ENCODE data around the gene ACP1.

The ACP1 gene

DNA sequence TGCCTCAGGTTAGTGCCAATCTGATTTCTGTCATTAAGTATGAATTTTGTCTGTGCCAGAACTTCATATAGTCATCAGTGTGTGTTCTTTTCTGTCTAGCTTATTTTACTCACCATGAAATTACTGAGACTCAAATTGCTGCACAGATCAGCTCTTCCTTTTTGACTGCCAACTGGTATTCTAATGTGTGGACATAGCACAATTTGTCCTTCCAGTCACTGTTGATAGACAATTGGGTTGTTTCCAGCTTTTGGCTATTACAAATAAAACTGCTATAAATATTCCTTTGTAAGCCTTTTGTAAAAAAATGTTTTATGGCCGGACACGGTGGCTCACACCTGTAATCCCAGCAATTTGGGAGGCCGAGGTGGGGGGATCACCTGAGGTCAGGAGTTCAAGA lies 8.7 kb upstream of the ACP1 start:
- no peak for DNase-seq

DNA sequence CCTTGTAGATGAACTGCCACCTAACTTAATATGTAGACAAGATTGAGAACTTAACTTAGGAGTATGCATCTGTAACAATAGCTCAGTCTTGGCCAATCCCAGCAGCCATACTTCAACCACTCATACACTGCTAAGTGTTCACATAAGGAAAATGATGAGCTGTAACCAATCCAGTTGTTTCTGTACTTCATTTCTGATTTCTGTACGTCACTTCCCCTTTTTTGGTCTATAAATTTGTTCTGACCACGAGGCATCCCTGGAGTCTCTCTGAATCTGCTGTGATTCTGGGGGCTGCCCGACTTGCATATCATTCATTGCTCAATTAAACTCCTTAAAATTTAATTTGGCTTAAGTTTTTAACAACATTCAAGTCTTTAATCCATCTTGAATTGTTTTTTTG lies 7.3 kb upstream of the ACP1 start:
- no peak for DNase-seq

DNA sequence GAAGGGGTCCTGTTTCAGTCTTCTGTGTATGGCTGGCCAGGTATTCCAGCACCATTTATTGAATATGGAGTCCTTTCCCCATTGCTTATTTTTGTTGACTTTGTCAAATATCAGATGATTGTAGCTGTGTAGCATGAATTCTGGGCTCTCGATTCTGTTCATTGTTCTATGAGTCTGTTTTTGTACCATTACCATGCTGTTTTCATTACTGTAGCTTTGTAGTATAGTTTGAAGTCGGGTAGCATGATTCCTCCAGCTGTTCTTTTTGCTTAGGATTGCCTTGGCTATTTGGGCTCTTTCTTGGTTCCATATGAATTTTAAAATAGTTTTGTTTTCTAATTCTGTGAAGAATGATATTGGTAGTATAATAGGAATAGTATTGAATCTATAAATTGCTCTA lies 6.9 kb upstream of the ACP1 start:
- no peak for DNase-seq

DNA sequence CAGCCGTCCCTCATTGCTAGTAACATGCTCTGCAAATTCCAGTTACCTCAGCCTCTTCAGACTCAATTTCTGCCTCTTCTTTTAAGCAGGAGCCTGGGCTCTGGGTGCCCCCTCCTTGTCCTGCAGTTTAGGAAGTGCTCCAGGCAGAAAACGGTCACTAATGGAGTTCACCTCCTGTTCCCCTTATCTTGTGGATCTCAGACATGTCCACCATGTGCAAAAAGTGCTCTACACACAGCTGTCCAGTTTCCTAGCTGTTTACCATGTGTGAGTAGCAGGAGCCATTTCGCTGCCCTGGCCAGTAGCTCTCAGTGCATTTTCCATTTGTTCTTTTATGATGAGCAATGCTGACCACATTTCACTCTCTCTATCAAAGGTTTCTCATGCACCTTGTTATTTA lies 5.8 kb upstream of the ACP1 start:
- no peak for DNase-seq

DNA sequence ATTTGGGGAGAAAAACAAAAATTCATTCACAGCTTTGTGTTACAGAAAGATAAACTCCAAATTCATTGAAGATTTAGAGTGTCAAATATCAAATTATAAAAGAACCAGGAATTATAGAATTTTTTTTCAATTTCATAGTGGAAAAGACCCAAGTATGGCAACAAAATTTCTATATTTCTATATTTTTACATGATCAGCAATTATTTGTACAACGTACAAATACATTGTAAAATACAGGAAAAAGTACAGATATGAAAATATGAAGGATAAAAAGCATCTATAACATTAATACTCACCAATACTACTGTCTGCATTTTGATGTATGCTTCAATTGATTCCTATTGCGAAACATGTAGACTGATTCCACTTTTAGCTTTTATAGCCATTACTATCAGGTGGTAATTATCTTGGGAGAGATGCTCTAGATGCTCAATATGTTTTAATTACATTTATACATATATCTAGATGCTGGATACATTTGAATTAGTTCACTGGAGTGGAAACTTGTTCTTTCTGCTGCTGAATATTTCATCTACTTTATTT lies 4.9 kb upstream of the ACP1 start:
- no peak for DNase-seq

DNA sequence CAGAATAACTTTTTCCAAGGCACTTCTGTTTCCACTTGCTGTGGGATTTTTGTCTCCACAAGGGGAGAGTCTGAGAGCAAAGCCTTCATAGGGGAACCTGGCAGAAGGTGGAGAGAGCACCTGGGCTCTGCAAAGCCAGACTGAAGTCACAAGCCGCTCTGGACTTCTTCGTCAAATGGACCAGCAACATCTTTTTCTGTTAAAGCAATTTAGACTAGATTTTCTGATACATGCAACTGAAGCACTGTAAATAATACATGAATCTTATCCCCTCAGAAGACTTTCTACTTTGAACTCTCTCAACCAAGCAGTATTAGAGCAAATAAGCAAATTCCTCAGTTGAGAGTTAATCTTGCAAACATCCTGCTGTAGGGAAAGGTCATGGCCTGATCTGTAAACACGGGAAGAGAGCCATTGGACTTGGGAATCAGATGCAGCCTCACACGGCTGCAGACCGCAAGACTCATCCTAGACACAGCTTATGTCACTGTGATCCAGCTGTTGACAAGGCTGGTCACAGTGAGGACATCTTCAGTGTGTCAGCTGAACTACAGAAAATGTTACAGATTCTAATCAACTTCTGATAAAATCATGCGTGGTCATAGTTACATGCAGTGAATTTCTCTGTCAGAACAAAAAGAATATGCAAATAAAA lies 4.1 kb upstream of the ACP1 start:
- no peak for DNase-seq

DNA sequence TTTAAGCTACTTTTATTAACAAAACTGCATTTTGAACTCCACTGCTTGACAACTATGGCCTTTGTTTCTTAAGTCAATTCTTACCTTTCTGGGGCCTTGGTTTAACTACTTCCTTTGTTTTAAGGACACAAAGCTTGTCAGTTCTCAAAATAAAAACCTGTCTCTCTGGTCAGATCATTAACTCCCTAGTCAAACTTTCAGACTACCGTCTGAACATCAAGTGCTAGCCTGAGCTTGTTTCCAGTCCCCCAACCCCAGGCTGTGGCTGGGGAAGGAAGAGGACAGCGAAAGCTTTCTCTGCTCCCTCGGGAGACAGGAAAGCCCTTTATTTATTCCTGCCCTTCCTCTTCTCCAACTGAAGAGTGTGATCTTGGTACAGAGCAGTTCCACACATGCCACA lies 2.6 kb upstream of the ACP1 start:
- no peak for DNase-seq

DNA sequence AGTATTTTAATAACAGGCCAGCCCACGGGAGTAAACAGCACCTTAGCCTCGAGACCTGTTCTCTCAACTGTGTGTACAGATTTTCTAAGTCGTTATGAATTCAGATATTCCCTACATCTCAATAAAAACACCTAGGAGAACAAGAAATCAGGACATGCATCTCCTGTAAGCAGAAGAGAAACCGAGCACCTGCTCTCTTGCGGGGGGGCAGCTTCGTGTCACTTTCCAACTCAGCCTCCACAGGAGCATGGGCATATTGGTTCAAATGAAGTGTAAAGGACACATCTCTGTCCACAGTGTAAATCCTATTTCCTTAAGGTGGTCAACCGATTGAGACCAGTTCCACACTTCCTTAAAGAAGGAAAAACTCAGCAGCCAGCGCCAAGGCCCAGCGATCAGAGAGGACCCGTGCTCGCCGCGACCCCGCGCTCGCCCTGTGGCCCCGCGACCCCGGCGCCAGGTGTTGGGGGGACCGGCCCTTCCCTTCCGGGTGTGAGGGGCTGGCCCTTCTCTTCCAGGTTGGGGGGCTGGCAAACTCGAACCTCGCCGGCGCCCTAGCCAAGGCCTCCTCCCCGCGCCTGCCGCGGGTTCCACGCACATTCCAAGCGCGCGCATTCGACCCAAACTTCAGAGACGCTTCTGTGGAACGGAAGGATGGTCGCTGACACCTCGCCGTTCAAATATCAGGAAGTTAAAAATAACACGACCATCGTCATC lies 1.6 kb upstream of the ACP1 start:
- no peak for DNase-seq

DNA sequence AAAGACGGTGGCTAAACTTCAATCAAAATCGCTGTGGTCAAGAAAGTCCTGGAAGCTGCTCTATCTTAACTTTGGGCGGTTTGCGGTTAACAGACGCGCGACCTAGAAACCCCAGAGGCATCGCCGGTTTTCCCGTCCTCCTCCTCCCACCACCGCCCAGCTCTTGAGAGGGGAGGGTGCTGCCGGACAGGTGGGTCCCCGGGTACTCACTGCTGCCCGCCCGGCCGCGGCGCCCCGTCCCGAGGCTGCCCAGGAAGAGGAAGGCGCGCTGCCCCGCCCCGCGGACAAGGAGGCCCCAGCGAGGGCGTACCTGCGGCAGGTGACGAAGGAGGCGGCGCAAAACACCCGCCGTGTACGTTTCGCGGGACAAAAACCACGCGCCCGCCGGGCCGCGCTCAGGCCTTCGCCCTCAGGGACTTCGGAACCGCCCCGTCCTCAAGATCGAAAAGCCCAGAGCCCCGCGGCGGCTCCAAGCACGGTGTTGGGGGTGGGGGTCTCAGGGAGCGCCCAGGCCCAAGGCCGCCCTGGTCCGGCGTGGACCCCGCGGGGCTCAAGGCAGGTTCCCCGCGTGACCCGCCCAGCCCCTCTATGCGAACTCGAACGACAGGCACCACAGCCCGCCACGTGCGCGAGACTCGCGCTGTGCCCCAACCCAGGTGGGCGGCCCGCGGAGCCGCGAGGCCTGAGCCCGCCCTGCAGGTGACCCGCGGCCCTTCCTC lies 814 bp upstream of the ACP1 start, which contains the start of gene SH3YL1:
Gene SH3YL1, minus strand, starts transcription at position 259 of the 719 bp plus-strand sequence. Its CDS starts 48 bp downstream, at position 211.
- peak; percentile 59 for DNase-seq

DNA sequence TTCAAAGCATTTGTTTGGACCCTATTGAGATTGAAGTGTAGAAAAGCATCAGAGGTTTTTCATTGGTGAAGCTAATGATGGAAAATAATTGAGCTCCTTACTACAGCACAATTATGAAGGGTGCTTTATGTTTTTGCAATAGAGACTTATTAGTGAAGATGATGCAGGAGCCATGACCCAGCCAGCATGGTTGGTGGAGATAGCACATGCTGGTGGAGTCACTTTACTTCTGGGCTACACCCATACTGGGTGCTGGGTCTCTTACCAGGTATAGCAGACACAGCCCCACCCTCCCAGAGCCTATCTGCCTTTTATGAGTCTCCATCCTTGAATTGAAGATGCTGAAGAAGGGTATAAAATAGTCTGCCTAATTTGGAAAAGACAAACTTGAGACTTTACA lies 3.6 kb downstream of the ACP1 start:
- DNase-seq: no peak

DNA sequence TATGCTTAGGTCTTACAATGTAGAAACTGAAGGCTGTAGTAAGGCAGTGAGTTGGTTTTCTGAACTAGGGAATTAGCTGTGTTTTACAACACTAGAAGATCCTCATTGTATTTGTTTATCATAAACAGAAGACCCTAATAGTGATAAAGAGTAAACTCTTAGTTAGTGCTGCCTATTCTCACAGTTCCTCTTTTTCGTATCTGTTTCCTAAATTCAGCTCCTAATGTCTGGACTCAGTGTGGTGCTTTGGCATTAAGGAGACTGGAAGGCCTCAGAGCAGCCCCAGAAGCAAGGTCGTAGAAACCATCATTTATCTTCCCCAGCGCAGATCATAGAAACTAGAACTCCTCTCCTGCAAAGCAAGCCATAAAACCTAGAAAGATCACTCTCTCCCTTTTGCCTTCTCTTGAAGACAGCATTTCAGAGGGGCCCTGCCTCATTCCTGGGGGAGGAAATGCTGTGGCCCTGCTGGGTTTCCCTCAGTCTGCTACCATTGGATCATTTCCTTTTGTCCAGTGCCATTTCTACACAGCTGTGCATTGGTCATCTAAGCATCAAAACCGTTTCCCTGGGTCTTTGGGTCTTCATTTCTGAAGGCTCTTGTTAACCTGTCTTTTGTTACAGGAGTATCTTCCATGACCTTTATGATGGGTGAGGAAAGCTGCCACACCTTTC lies 4.7 kb downstream of the ACP1 start:
- no peak for DNase-seq

DNA sequence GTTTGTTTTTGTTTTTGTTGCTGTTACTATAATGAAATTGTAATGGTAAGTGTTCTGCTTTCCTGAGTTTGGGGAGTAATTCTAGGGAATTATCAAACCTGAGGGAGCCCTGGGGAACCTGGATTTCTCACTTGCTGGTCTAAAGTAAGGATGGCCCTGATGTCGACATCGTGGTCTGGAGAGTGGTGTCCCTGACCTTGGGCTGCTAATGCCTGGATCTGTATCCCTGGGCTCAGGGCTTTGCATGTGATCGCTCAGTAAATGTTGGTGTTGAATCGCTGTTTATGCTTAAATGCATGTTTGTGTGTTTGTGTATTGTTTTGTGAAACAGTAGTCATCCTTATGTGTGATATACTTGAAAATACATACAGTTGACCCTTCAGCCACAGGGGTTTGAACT lies 6.1 kb downstream of the ACP1 start:
- no peak for DNase-seq

DNA sequence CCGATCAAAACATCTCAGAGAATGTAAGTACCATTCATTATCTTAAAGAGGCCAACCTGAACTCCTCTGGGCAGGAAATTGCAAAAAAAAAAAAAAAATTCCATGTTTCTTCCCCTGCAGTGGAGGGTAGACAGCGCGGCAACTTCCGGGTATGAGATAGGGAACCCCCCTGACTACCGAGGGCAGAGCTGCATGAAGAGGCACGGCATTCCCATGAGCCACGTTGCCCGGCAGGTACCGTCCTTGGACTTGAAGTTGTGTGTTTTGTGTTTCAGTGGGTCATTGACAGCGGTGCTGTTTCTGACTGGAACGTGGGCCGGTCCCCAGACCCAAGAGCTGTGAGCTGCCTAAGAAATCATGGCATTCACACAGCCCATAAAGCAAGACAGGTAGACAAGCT lies 7.2 kb downstream of the ACP1 start:
- DNase-seq: no peak

DNA sequence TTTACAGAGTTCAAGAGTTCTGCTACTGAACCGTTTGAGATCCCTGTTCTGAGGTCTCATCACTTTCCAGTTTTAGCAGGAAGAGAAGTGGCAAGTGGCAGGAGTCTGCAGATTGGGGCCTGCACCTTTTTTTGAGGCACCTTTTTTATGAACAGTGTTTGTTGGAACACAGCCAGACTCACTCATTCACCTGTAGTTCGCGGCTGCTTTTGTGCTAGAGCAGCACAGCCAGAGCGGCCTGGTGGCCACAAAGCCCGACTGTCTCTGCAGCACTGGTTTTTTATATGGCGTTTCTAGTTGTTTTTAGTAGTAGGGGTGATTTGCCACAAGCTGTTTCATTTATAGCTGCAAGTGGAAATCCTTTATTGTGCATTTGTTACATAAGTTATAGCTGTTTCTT lies 8.6 kb downstream of the ACP1 start:
- DNase-seq: no peak

DNA sequence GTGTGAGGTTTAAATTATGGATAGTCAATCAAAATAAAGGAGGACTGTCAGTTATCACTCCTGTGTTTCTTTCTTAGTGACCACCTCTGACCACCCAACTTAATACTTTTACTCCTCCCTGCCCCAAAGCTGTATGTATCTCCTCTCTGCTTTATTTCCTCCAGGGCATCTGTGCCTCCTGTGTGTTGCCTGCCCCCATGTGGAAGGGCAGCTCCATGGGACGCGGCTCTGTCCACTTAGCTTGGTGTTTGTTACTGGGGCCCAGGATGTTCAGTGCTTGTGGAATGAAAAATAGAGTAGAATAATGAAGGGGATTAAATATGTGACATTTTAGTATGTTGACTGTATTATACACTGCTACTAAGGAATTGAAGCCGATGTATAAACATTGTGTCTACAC lies 9.8 kb downstream of the ACP1 start:
- no peak for DNase-seq

DNA sequence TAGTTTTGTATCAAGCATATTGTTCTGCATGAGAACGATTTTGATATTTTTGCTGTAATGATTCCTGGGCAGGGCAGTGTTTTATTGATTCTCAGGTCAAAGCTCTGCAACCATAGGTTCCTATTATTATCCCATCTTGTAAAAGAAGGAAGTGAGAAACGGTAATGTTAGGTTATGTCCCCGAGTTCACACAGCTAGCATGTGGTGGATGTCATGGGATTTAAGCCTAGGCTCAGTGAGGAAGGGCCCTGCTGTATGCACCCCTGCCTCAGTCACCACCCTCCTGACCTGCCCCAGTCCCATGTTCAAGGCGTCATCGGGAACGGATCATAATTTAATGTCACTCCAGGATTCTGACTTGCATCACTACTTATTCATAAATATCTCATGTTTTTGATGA lies 10.7 kb downstream of the ACP1 start:
- no peak for DNase-seq

DNA sequence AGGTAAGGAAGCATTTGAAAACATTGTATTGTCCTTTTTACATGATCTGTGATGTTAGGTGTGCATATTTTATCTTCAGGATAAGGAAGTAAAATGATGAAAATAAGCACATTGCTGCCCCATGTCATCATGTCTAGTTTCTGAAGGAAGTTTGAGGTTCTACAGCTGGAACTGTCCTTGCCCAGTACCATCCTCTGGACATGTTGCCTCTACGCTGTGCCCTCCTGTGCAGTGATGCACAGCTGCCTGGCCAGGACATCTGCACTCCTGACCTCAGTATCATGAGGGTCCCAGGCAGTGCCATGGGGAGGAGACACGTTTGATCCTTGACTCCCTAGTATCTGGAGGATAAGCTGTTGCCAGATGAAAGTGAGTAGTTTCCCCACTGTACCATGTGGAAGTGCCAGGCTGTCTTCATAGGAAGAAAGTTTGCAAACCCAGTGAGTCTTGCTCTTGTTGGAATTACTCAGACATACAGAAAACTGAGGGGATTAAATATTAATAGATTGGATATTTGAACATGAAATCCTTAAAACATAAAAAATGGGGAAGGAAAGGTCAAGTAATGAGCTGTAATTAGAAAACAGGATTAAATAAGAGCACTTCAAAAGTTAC lies 13.7 kb downstream of the ACP1 start:
- no peak for DNase-seq

DNA sequence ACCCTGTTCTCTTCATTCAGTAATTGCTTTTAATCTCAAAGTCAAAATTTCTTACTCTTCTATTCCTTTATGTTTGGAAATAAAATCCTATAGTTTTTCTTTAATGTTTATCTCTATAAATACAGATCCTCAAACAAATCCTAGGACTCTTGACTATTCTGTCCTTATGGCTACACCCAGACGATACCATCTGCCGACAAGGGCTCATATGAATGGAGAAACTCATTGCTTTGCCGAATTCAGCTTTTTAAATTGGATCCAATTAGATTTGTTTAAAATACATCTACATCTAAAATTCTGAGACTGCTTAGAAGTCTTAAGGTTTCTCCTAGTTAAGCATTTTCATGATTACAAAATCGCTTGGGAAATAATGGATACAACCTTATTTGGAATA lies 14.2 kb downstream of the ACP1 start:
- DNase-seq: no peak

DNA sequence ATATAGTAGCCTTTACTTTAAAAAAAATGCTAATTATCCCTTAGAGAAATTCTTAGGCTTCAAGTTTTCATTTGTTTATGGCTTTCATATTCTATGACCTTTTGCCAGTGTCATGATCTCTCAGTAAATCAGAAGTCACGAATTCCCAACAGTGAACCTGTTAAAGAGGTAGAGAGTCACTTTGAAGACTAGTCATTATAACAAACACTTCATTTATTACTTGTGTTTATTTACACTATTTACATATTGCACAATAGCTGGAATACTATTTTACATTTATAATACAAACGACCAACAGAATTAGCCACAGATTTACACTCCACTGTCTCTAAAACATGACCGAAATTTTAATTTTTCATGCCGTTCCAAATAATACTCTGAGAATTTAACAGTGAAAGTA lies 14.6 kb downstream of the ACP1 start:
- no peak for DNase-seq

DNA sequence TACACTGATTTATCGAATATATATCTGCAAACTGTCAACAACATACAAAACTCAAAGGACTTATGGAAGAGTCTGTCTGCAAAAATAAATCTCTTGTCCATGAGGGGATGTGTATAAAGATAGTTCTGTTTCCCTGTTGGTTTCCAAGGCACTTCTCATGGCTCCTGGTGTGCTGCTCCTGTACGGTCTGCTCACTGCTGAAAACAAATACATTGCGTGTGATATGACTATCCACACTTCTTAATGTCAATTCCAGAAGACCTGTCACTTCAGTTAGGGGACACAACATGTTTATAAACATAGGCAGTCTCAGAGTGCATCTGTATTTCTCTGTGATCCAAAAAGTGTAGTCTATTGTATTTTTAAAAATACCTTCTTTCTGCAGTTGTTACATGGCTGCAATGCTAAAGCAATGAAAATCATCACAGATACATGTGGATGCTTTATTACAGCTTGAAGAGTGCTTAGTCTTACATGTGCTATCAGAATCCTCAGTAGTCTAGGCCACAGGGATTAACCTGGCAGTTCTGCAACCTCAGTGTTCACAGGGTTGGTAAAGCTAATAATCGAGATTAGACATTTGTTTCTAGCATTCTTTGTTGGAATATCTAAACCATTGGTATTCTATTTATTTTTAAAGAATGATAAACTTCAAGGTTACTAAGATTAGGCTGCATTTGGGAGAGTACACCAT lies 15.4 kb downstream of the ACP1 start:
- no peak for DNase-seq

DNA sequence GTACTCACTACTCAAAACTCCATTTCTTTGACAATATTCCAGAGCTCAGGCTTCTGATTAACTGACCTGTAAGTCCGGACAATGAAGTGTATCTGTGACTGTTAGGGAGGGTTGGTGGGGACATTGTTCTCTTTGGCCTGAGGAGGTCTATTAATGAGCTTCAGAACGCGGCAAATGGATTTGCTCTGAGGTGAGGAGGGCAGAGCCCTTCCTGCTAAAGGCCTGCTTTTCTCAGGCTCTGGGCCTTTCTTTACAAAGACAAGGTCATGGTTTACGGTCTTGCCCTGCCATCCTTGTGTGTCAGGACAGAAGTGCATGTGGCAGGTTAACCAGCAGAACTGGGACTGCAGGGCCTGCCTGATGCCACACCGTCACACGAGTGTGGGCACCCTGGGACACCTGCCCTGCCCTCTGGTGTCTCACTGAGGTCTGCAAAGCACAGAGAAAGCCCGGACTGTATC lies 15.9 kb downstream of the ACP1 start:
- no peak for DNase-seq

DNA sequence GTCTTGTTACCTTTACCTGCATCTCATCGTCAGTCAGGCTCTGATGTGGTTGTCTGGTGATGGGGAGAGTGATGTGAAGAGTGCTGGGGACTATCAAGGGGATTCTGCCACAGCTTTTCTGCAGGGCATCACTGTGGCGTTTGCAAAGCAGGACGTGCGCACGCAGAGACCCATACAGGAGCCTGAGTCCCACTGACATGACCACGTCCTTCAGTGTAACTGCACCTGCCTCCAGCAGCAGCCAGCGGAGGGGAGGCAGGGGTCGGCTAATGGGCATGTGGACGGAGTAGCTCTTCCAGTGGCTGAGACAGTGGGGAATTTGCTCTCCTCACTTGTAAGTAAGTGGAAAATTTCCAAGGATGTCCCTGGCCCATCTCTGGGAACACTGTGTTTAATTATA lies 16.6 kb downstream of the ACP1 start:
- DNase-seq: no peak
